ENCODE data around the gene DPP6.

DNA sequence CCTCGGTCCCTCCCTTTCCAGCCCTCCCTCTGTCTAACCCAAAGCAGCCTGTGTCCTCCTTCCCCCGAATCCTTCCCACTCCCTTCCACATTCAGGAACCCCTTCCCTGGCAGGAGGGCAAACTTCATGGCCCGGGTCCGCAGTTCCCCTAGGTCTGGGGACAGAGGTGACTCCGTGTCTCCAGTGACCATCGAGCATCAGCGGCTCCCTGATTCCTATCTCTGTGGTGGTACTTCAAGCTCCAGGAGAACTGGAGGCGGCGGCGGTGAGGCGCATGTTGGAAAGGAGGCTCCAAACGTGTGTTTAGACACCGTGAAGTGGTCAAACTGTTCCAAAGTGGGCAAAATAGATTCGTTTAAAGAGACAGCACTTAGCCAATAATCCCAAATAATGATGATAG is 802.6 kb downstream of the DPP6 start:
- TF ChIP-seq EZH2 (IDR thresholded peaks at IDR 0.05), result no peak
- no peak for TF ChIP-seq POLR2AphosphoS5 (IDR thresholded peaks at IDR 0.05; ENCODE audit: borderline replicate concordance, low read depth, low read length)
